HAP-1 (cell line): ENCODE data around the gene LIN7C.

Experiments used
- DNase-seq, 2 experiments: peaks; one replicate each; pipeline ENCODE4 v3.0.0-alpha.2; 2016 to 2020; ENCODE audit warnings: low spot score in 2 of 2
- H3K27me3 ChIP-seq: fragments of 250-450 bp; sonication (Bioruptor Pico); 2 replicates; pipeline ENCODE4 v1.5.1; 2020; ENCODE audit warnings: low read depth, mild to moderate bottlenecking, moderate library complexity
- H3K36me3 ChIP-seq: fragments of 250-450 bp; sonication (Bioruptor Pico); replicated peaks from 2 replicates; pipeline ENCODE4 v1.5.1; 2020; ENCODE audit warnings: mild to moderate bottlenecking
- H3K4me1 ChIP-seq: fragments of 250-450 bp; sonication (Bioruptor Pico); 2 replicates; pipeline ENCODE4 v1.5.1; 2020; ENCODE audit warnings: mild to moderate bottlenecking
- H3K4me3 ChIP-seq: fragments of 250-450 bp; sonication (Bioruptor Pico); 2 replicates; pipeline ENCODE4 v1.5.1; 2020; ENCODE audit warnings: mild to moderate bottlenecking, moderate library complexity
- H3K9me3 ChIP-seq: fragments of 250-450 bp; sonication (Bioruptor Pico); 2 replicates; pipeline ENCODE4 v1.5.1; 2020; ENCODE audit warnings: mild to moderate bottlenecking, moderate library complexity
- in situ Hi-C: fragments of 300-500 bp; cut with MboI; formaldehyde crosslinking; loops from 3 replicates; pipeline ENCODE4 v1.14.3; 2020; ENCODE audit warnings: low sequenced_read_pairs, inconsistent platforms, mixed read lengths

LIN7C gene

DNA sequence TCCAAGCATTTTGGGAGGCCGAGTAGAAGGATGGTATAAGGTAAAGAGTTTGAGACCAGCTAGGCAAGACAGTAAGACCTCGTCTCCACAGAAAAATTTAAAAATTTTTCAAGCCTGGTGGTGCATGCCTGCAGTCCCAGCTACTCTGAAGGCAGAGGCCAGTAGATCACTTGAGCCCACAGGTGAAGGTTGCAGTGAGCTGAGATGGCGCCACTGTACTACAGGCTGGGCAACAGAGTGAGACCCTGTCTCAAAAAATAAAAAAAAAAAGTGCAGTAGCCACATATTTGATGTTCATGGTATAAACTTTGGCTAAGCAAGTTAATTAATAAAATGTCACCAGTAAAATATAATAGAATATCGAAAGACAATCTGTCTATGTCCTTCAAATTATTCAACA is 60.9 kb downstream of the LIN7C start:
- H3K36me3 ChIP-seq, result no peaks in the 10 kb centered on the region
- no peaks in the 10 kb centered on the region for H3K27me3 ChIP-seq
- in situ Hi-C loops, result no loop called here
- H3K4me3 ChIP-seq, result no peak overlapping the region
- peaks cover 66% of the 10 kb centered on the region for H3K4me1 ChIP-seq
- no peak for DNase-seq
- no peaks in the 10 kb centered on the region for H3K9me3 ChIP-seq

- Histone ChIP-seq H3K4me1 (peaks cover 66% of the 10 kb centered on the region), H3K9me3 (no peaks in the 10 kb centered on the region), H3K36me3 (no peaks in the 10 kb centered on the region), H3K27me3 (no peaks in the 10 kb centered on the region), H3K4me3 (no peak overlapping the region)
- DNase-seq, result peak; percentile 78 to 100
- in situ Hi-C loops, result no loop called here
Measured at GRCh38 chr11:27444801-27445215, 61.8 kb downstream of the LIN7C start.
